ENCODE results near the gene LMX1B.

GRCh38 chr9:126733005-126733404 lies 119.3 kb downstream of the LMX1B start:
- TF ChIP-seq CTCF (IDR thresholded peaks at IDR 0.05 in 8 of 11, conservative IDR thresholded peaks at IDR 0.05 in 3 of 11) (no peak), POLR2AphosphoS5 (IDR thresholded peaks at IDR 0.05) (no peak)

Measured in spleen (tissue), 7 donors.